Activated naive CD4-positive, alpha-beta T cell treated with anti-CD3 and anti-CD28 coated beads, Interleukin-2, amount 50 U/mL, for 16 hours (primary cell): ENCODE results near the gene UBP1.
"Not testable (repeated sequence)": the region's sequence is repeated elsewhere in the genome, so short reads cannot be mapped to it uniquely, and the experiment has no call there.

Experiments
- DNase-seq: peaks from one replicate; pipeline ENCODE4 v3.0.0-alpha.2; 2020

Gene UBP1

GRCh38 chr3:33433843-33434242 is 6.4 kb downstream of the UBP1 start:
- DNase-seq = no peak

- no peak for DNase-seq
These were observed 9.6 kb downstream of the UBP1 start for GRCh38 chr3:33430571-33430970.

DNA sequence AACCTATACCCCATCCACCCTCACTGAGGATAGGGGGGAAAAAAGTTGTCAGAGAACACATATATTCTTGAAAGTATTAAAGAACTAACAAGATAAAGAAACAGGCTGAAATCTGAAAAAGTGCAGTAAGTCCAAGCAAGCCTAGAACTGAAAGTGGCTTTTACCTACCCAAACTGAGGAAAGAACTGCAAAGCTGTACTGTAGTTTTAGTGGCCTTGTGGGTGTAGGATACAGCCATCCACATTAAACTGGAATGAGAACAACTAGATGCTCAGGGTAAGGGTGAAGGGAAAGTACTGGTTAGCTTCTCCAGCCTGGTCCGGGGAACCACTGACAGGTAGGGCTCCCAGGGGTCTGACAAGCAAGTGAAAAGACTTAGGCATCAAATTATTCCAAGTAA is 10.1 kb downstream of the UBP1 start:
- no peak for DNase-seq

GRCh38 chr3:33429306-33429705 is 10.9 kb downstream of the UBP1 start:
- not testable (repeated sequence) for DNase-seq

DNA sequence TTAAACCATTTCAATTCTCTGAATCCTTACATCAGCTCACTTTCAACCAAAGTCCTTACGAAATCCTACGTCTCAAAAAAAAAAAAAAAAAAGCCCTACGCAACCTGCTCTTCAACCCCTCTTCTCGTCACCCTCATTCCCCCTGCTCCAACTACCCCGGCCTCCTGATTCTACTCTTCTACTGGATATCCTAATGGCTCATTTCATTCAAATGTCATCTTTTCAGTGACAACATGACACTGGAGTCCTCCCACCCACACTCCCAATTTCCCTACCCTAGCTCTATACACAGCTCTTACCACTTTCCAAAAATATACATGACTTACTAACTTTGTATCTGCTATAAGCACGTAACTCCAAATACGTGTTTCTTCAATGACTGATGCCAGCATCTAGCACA is 11.5 kb downstream of the UBP1 start:
- no peak for DNase-seq

DNA sequence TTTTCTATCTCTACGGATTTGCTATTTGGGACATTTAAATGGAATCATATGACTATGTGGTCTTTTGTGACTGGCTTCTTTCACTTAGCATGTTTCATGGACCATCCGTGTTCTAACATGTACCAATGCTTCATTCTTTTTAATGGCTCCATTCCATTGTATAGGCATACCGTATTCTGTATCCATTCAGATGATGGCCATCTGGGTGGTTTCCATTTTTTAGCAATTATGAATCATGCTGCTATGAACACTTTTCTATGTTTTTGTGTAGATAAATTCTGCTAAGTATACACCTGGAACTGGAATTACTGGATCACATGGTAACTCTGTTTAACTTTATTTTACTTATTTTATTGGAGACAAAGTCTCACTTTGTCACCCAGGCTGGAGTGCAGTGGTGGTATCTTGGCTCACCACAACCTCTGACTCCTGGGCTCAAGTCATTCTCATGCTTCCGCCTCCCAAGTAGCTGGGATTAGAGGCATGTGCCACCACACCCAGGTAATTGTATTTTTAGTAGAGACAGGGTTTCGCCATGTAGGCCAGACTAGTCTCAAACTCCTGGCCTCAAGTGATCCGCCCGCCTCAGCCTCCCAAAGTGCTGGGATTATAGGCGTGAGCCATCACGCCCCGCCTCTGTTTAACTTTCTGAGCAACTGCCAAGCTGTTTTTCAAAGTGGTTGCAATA is 13.4 kb downstream of the UBP1 start:
- DNase-seq = no peak

- no peak for DNase-seq
These were observed 14.1 kb downstream of the UBP1 start for GRCh38 chr3:33426068-33426467.

DNA sequence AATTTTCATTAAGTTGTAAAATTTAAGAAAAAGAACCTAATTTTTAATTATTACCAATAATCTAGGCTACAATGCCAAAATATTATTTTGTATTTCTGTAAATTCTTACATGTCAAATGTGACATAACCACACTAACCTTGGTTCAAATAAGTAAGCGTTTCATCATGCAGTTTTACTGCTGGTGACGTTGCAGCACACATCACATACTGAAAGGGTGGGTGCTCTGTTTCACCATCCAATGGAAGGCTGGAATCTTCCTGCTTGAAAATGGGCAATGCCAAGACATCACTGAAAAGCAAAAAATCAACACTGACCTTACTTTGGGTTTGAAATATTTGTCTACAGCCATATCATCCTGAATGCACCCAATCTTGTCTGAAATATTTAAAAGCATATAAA is 14.8 kb downstream of the UBP1 start:
- DNase-seq = no peak

DNA sequence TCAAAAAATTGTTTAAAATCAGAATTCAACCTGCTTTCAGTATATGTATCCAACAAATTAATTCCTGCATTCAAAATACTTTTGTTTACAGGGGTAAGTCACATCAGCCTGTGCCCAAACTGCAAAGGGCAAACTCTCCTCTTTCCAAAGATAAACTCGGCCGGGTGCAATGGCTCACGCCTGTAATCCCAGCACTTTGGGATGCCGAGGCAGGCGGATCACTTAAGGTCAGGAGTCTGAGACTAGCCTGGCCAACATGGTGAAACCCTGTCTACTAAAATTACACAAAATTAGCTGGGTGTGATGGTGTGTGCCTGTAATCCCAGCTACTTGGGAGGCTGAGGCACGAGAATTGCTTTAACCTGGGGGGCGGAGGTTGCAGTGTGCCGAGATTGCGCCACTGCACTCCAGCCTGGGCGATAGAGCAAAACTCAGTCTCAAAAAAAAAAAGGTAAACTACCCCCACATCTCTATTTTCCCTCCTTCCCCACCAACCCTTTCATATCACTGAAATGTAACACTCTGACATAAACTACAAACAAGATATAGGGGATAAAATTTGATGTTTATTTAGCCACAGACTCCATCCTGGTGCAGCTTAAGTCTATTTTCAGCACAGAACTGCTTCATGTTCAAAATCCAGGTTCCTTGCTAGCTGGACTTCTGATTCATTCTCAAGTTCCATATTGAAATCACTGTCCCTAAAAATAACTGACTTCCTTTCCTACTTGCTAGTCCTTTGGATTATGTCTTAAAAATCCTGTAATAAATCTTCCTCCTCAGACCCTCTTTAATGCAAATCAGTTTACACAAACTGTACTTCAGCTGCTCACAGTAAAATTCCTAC is 15.4 kb downstream of the UBP1 start:
- DNase-seq = no peak

DNA sequence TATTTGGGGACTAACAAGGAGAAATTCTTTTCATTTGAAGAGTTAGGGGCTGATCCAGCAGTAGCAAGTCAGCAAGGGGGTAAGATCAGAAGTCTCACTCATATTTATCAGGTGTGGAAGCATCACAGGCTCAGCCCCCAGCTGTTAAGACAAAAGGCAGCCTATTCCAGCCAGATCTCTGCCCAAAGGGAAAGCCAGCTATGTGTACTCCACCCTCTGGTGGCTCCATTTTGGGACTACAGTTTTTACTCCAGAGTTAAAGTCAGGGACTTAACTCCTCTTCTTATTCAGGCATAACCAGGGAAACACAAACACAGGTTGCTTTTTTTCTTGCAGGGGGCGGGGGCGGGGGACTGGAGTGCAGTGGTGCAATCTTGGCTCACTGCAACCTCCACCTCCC is 19.2 kb downstream of the UBP1 start:
- no peak for DNase-seq

DNA sequence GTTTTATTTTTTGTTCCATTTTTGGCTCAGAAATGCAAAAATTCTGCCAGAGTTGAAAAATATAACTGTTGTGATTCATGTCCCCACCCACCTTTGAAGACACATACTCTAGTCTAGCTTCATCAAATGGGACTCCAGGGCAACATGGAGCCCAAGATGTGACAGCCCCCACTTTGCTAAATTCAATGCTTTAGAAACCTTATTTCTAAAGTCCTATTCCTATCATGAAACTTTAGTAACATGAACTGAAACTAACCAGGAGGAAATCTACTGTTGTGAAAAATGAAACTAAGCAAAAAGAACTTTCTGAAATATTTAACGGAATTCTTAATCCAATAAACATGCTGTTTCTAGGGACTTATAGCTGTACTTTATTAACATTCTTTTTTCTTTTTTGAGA is 20.3 kb downstream of the UBP1 start:
- no peak for DNase-seq

GRCh38 chr3:33417066-33417673 is 23.0 kb downstream of the UBP1 start:
- no peak for DNase-seq

GRCh38 chr3:33410816-33411215 is 29.4 kb downstream of the UBP1 start:
- not testable (repeated sequence) for DNase-seq

- DNase-seq = no peak
These were observed 36.4 kb downstream of the UBP1 start for GRCh38 chr3:33403756-33404155.

DNA sequence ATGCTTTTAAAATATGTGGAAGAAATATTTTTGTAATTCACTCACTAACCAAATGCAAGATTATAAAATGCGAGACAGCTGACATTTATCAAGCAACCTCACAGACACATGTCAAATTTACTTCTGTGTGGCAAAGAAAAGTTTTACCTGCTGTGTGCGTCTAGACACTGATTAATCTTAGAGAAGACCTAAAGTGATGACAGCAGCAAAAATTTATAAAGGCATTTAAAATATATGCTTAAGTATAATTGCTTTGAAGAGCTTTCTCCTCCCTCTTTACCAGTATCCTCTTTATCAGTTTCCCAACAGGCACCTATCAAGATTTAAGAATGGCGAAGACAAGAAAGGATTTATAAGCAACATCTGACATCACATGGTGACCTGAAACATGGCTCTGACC is 37.3 kb downstream of the UBP1 start:
- no peak for DNase-seq

DNA sequence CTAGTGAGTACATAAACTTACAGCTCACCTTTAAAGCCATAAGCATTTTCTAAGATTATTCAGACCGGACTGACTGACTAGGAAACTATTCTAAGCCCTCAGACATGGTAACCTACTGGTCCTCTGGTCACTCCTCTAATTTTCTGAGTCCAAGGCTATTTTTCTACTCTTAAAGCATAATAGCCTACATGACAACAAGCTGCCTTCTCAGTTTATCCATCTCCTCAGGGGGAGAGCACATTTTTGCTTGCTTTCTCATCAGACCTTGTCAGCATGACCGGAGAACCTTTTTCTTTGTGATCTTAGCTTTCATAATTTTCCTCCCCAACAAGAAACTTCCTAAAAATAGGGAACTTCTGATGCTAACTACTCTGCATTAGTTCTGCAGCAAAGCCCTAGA is 38.4 kb downstream of the UBP1 start:
- no peak for DNase-seq

DNA sequence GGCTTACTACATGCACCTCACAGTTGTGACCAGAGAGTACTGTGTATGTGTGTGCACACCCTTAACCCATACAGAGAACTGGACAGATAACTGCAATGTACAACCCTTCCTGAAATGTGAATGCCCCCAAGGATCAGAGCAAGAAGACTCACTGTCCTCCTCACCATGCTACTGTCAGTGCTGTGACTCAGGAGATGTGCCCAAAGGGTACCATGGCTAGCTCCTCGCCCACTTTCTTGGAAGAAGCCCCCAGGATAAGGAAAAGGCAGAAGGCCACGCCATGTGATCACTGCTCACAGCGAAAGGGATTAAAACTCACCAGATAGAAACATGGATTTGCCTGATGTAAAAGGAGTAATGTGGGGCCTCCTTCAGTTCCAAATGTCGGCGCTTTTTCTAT is 41.8 kb downstream of the UBP1 start:
- no peak for DNase-seq

DNA sequence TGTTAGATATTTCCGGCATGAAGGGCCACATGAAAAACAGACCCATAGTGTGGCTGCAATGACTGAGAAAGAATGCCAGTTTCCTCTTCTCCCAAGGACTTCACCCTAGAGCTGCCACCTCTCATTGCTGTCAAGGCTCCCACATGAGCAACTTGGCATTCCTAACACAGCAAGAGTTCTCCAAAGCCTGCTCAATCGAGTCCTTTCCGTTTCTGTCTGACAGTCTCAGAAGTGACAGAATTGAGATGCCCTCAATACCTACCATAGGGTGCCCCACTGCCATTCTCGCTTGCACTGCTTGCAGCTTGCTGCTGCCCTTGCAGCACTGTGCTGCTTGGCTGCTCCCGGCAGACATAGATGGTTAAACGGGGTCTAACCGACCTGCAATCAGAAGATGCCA is 44.3 kb downstream of the UBP1 start:
- no peak for DNase-seq

DNA sequence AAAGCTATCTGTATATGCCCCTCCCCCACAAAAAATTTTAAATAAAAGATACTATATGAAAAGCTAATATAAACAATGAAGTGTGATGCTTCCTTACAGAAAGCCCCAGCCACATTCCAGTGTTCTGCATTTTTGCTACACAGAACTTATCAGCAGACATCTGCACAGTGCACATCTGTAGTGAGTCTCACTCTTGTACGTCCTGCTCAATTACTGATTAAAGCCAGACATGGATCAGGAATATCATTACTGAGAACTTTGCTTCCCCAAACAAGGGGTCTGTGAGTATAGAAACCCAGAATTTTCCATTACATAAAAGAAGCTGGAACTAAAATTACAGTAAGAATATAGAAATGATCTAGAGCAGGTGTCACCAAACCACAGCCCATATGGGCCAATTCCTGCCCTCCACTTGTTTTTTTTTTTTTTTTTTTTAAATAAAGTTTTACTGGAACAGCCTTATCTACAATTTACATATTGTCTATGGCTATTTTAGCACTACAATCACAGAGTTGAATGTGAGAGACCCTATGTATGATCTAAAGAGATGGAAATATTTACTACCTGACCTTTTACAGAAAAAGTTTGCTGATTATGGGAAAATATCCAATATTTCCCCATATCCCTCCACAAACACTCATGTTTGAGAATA is 45.7 kb downstream of the UBP1 start:
- no peak for DNase-seq

- DNase-seq = no peak
These were observed 47.5 kb downstream of the UBP1 start for GRCh38 chr3:33392703-33393125.

- no peak for DNase-seq
These were observed 48.1 kb downstream of the UBP1 start for GRCh38 chr3:33392144-33392543.

DNA sequence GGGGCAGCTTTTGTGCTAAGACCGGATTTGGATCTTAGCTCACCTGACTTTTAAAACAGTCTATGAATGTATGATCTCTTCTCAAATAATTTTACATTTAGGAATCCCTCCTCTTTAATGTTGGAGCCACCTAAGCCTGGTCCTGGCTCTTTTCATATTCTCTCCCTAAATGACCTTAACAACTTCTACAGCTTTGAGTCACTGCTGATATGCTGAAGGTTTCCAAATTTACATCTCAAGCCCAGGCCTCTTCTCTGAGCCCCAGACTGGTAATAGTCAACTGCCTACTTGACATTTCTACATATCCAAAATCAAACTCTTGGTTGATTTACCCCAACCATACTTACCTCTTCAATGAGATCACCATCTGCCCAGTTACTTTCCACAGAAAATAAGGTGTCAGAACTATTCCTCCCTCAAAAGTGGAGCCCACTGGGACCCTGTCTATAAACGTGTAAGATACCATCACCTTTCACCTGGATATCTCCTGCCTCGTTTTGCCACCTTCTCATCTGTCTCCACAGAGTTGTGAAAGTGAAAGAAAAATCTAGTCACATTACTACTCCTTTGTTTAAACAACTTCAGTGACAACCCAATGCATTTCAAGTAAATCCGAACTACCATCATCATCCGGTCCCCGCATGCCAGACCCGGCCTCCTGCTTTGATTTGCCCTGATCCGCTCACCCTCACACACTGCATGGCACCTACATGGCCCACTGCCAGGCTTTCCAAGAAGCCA is 48.8 kb downstream of the UBP1 start:
- DNase-seq = no peak

GRCh38 chr3:33389908-33390307 is 50.3 kb downstream of the UBP1 start:
- DNase-seq = no peak
